Upper lobe of left lung (tissue), 6 donors: ENCODE data around the gene LRP1. TPM values are rescaled to one million over a fixed set of nuclear protein-coding genes. Genes with fewer than 3 reads are reported as not detected.

Experiments
- ATAC-seq, 2 donors: fragments of 200-7000 bp; cut with Tn5 transposase; one replicate each; pipeline ENCODE4 v1.9.1; 2022; ENCODE audit warnings: mild to moderate bottlenecking in 2 of 2, moderate library complexity in 2 of 2; ENCODE audit not compliant: low FRiP score in 2 of 2
- DNase-seq, 2 donors: peaks; one replicate each; pipeline ENCODE4 v3.0.0-alpha.2; 2019 to 2020
- H3K27ac ChIP-seq, 4 donors: fragments of 200-600 bp; sonication (generic); one replicate each; pipeline ENCODE4 v1.5.1; 2016 to 2019
- H3K27me3 ChIP-seq, 4 donors: fragments of 200-600 bp; sonication (generic); one replicate each; pipeline ENCODE4 v1.5.1; 2017 to 2019
- H3K36me3 ChIP-seq, 4 donors: fragments of 200-600 bp; sonication (generic); one replicate each; pipeline ENCODE4 v1.5.1; 2016 to 2019
- H3K4me1 ChIP-seq, 4 donors: fragments of 200-600 bp; sonication (generic); one replicate each; pipeline ENCODE4 v1.5.1; 2018 to 2019
- H3K4me3 ChIP-seq, 4 donors: fragments of 200-600 bp; sonication (generic); one replicate each; pipeline ENCODE4 v1.5.1; 2017 to 2019; ENCODE audit warnings: mild to moderate bottlenecking in 2 of 4, moderate library complexity in 1 of 4
- H3K9me3 ChIP-seq, 4 donors: fragments of 200-600 bp; sonication (generic); one replicate each; pipeline ENCODE4 v1.5.1; 2018 to 2019
- EP300 ChIP-seq, 4 donors: sonication (generic); formaldehyde crosslinking; IDR thresholded peaks; one replicate each; pipeline ENCODE4 v1.5.1; 2017; ENCODE audit warnings: antibody characterized with exemption in 4 of 4, control low read depth in 2 of 4
- WGBS, 2 donors: methylation state at CpG; one replicate each; pipeline ENCODE4 v1.1.5; 2017 to 2018; 5-methylcytosine and 5-hydroxymethylcytosine counted together
- small RNA-seq, 4 donors: library from RNA; depleted of rRNA; stranded (forward); fragments of <200 nt; gene quantifications; one replicate each; pipeline ENCODE3, GENCODE V24; 2016
- total RNA-seq, 6 donors: library from RNA; depleted of rRNA in 4 of 6; stranded (reverse); fragments of >200 nt in 4 of 6; gene quantifications; one replicate each; pipeline versions ENCODE4 v1.1.0 to v1.2.1, GENCODE V29; 2016 to 2021
- donor health status: DM: no; HTN: no; CAD: no; lungs with moderate emphysema.
- donor health status: DM: no; HTN: yes; CAD: no; lungs with severe emphysema.

Gene LRP1
- total RNA-seq, 6 donors from 2014 or later, result 137 to 504 (median 308) TPM

- no peak for DNase-seq
- no peak overlapping the region for H3K4me3 ChIP-seq
- no peaks in the 10 kb centered on the region for H3K9me3 ChIP-seq
- H3K27me3 ChIP-seq, result no peaks in the 10 kb centered on the region
- ATAC-seq, result no peak
- WGBS, 2 donors, result 93 to 94% methylated on average over 3 of the region's 3 CpGs
- TF ChIP-seq EP300 (IDR thresholded peaks at IDR 0.05), result no peak
- peaks cover 0 to 6% (median 2%) of the 10 kb centered on the region in 4 donors for H3K4me1 ChIP-seq
- peaks cover 21 to 75% (median 32%) of the 10 kb centered on the region in 4 donors for H3K36me3 ChIP-seq
- no peak overlapping the region for H3K27ac ChIP-seq
Observed at GRCh38 chr12:57262126-57262822, 134.0 kb downstream of the LRP1 start.

Small RNAs within 50 kb of the gene (small RNA-seq; reads per million reads assigned to genes)
- gene MIR1228, result 0.06 to 4.7 (median 2.1) reads per million in 4 donors

Other genes with a start within 250 kb of the LRP1 start
- gene SDR9C7, start 194.1 kb upstream of the LRP1 start, total RNA-seq, result not detected
- under 1 TPM in 5 of 6 donors, not detected in 1; 0.46 to 0.98 (median 0.54) TPM for gene RDH16, start 170.9 kb upstream of the LRP1 start, total RNA-seq
- gene ZBTB39, start 121.9 kb upstream of the LRP1 start, total RNA-seq, result 1 to 10 TPM; 3.2 to 9.4 (median 6.2) TPM
- gene TAC3, start 112.0 kb upstream of the LRP1 start, total RNA-seq, result not detected
- 1 to 10 TPM in 2 of 6 donors, under 1 TPM in 3, not detected in 1; under 0.01 to 6.2 (median 0.67) TPM for gene MYO1A, start 78.4 kb upstream of the LRP1 start, total RNA-seq
- 10 to 100 TPM in 3 of 6 donors, 1 to 10 TPM in 3; 6.2 to 13.6 (median 10.0) TPM for gene NEMP1, start 49.7 kb upstream of the LRP1 start, total RNA-seq
- gene NAB2, start 39.4 kb upstream of the LRP1 start, total RNA-seq, result 10 to 100 TPM; 18.1 to 64.9 (median 31.5) TPM
- gene STAT6, start 17.1 kb upstream of the LRP1 start, total RNA-seq, result 100 to 1,000 TPM; 123 to 605 (median 251) TPM
- not detected for gene LRP1-AS, start 19.1 kb downstream of the LRP1 start, total RNA-seq
- gene NXPH4, start 88.3 kb downstream of the LRP1 start, total RNA-seq, result under 1 TPM in 3 of 6 donors, not detected in 3; 0.20 to 0.94 (median 0.22) TPM
- 10 to 100 TPM; 37.9 to 92.0 (median 52.0) TPM for gene SHMT2, start 101.2 kb downstream of the LRP1 start, total RNA-seq
- 10 to 100 TPM in 1 of 6 donors, 1 to 10 TPM in 5; 4.3 to 10.5 (median 5.6) TPM for gene STAC3, start 122.7 kb downstream of the LRP1 start, total RNA-seq